AG04450 (cell line): ENCODE measurements around the gene OR5L2. TPM values are rescaled to one million over a fixed set of nuclear protein-coding genes. Genes with fewer than 3 reads are reported as not detected.
"Not testable (repeated sequence)": the region's sequence is repeated elsewhere in the genome, so short reads cannot be mapped to it uniquely, and the experiment has no call there.

Source experiments
- CTCF ChIA-PET: fragments of 300-600, 350-600 bp; formaldehyde crosslinking; extraction: SDS; loops from one replicate; lab custom pipeline; 2022; ENCODE audit warnings: antibody characterized with exemption, inconsistent platforms; lab: Charles Lee
- POLR2A ChIA-PET: fragments of 350-600 bp; formaldehyde crosslinking; extraction: SDS; loops from one replicate; lab custom pipeline; 2021; ENCODE audit warnings: antibody characterized with exemption, inconsistent platforms; lab: Yijun Ruan, JAX
- DNase-seq: peaks from one replicate; pipeline ENCODE4 v3.0.0-alpha.2; 2011; ENCODE audit warnings: low read depth, low spot score
- H3K27ac ChIP-seq: one replicate; pipeline ENCODE4 v1.5.1; 2012; ENCODE audit warnings: low read depth, low read length, control low read depth
- H3K27me3 ChIP-seq: one replicate; pipeline ENCODE4 v1.6.0; 2012; ENCODE audit warnings: low read length; ENCODE audit not compliant: control insufficient read depth, insufficient read depth
- H3K4me3 ChIP-seq: 2 replicates; pipeline ENCODE4 v1.5.1; 2011; ENCODE audit warnings: mild to moderate bottlenecking, low read depth, low read length, control low read depth
- H3K9me3 ChIP-seq: 2 replicates; pipeline ENCODE4 v1.5.1; 2012; ENCODE audit warnings: low read length; ENCODE audit not compliant: control insufficient read depth, insufficient read depth
- CTCF ChIP-seq: IDR thresholded peaks from 2 replicates; pipeline ENCODE4 v1.5.1; 2011; ENCODE audit warnings: low read depth, low read length, control low read depth, inconsistent platforms
- polyA plus RNA-seq: library from polyadenylated mRNA; depleted of rRNA; stranded (reverse); fragments of >200 nt; gene quantifications from 2 replicates; pipeline ENCODE4 v1.2.3, GENCODE V29; 2011; rRNA removed
- small RNA-seq: library from RNA; depleted of rRNA; stranded (forward); fragments of <200 nt; gene quantifications from one replicate; pipeline ENCODE3, GENCODE V24; 2012; ENCODE audit warnings: low read depth; ENCODE audit not compliant: insufficient read length

Gene OR5L2
- polyA plus RNA-seq, 1 experiment, result not detected

DNA sequence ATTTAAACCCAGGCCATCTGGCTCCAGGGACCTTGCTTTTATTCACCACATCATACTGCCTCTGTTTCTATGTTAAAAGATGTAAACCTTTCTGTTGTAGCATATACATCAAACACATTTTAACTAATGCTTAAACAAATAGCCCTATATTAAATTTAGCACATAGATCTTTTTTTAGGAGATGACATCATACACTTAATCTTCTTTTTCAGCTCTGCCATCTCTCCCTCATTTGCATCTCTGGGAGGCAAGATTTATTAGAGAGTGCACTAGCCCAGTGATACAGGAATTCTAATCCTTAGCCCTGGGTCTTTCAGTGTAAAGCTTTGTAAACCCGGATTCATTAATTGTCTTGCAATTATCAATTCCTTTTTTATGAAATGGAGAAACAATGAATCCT is 25.1 kb downstream of the OR5L2 start:
- ChIA-PET POLR2A (no interaction called here), CTCF (no interaction called here)
- no peak for TF ChIP-seq CTCF
- Histone ChIP-seq H3K27me3 (no peaks in the 10 kb centered on the region), H3K4me3 (no peak overlapping the region), H3K9me3 (peaks cover 2% of the 10 kb centered on the region; the same call in 1 of the 2 replicates), H3K27ac (no peak overlapping the region)
- DNase-seq, result no peak

GRCh38 chr11:55854704-55855103 is 27.7 kb downstream of the OR5L2 start:
- CTCF ChIA-PET, result no interaction called here
- no peak overlapping the region for H3K4me3 ChIP-seq
- DNase-seq, result no peak
- H3K27me3 ChIP-seq, result no peaks in the 10 kb centered on the region
- H3K9me3 ChIP-seq, result peaks cover 4% of the 10 kb centered on the region; the same call in 1 of the 2 replicates
- POLR2A ChIA-PET, result no interaction called here
- TF ChIP-seq CTCF, result no peak
- H3K27ac ChIP-seq, result no peak overlapping the region

DNA sequence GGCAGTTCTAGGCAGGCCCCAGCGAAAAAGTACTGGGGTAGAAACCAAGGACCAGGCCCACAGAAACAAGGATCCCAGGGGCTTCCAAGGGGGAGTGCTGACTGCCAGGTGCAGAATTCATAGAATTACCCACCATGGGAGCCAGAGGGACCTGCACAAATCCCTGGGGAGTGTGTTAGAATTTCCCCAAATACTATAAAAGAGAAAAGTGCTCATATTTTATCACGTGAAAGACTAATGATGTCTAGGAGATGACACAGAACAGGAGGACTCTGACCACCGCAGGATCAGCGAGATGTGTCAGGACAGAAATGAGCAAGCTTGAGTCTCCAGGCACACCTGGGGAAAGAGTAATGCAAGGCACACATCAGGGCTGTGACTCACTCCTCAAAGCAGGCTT is 40.3 kb downstream of the OR5L2 start:
- DNase-seq, H3K27ac ChIP-seq, POLR2A ChIA-PET, CTCF ChIA-PET, H3K27me3 ChIP-seq, H3K4me3 ChIP-seq: not testable (repeated sequence)
- peaks cover 18% of the 10 kb centered on the region for H3K9me3 ChIP-seq

- CTCF ChIA-PET, result interaction anchor here (0.7 kb wide), 1 partner anchor 100 kb away, joined by 6 read pairs; no protein-coding TSS in a partner anchor
- H3K27me3 ChIP-seq, H3K4me3 ChIP-seq, POLR2A ChIA-PET, DNase-seq, H3K27ac ChIP-seq: not testable (repeated sequence)
- H3K9me3 ChIP-seq, result peaks cover 34% of the 10 kb centered on the region
Observed at GRCh38 chr11:55872731-55873130, 45.7 kb downstream of the OR5L2 start.

DNA sequence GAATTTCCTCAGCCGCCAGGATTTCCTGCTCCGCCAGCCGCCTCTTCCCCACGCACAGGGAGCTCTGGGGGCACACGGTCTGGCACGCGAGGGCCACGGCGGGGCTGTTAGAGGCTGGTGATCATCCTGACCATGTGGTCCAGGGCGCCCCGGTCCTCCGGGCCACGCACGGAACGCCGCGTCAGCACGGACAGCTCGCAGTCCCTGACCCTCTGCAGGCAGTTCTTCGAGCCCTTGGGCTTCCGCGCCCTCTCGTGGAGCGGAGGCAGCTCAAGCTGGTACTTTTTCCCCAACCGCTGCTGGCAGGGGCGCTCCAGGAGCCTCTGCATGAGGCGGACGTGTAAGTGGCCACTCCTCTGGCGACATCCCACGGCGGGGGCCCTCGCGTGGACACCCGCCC is 46.1 kb downstream of the OR5L2 start:
- H3K27ac ChIP-seq, POLR2A ChIA-PET, H3K27me3 ChIP-seq, H3K4me3 ChIP-seq, DNase-seq: not testable (repeated sequence)
- CTCF ChIA-PET, result interaction anchor here (0.7 kb wide), 1 partner anchor 100 kb away, joined by 6 read pairs; no protein-coding TSS in a partner anchor
- H3K9me3 ChIP-seq, result peaks cover 34% of the 10 kb centered on the region

Small RNA genes lying within 50 kb of the gene (small RNA-seq; reads per million reads assigned to genes)
- gene AC036111.3, result not detected

Other genes with a start within 250 kb of the OR5L2 start
- not detected in 2 replicates for gene OR4C11, start 219.6 kb upstream of the OR5L2 start, polyA plus RNA-seq
- gene OR4P4, start 192.1 kb upstream of the OR5L2 start, polyA plus RNA-seq, result not detected in 2 replicates
- gene OR4S2, start 178.9 kb upstream of the OR5L2 start, polyA plus RNA-seq, result not detected in 2 replicates
- not detected in 2 replicates for gene OR4C6, start 165.0 kb upstream of the OR5L2 start, polyA plus RNA-seq
- not detected in 2 replicates for gene OR5D13, start 53.8 kb upstream of the OR5L2 start, polyA plus RNA-seq
- not detected in 2 replicates for gene OR5D14, start 31.7 kb upstream of the OR5L2 start, polyA plus RNA-seq
- not detected in 2 replicates for gene OR5L1, start 15.9 kb upstream of the OR5L2 start, polyA plus RNA-seq
- gene OR5D18, start 7.6 kb upstream of the OR5L2 start, polyA plus RNA-seq, result not detected in 2 replicates
- not detected in 2 replicates for gene OR5D16, start 11.5 kb downstream of the OR5L2 start, polyA plus RNA-seq
- not detected in 2 replicates for gene TRIM51, start 56.1 kb downstream of the OR5L2 start, polyA plus RNA-seq
- not detected in 2 replicates for gene OR5W2, start 87.4 kb downstream of the OR5L2 start, polyA plus RNA-seq
- not detected in 2 replicates for gene OR5I1, start 109.2 kb downstream of the OR5L2 start, polyA plus RNA-seq
- not detected in 2 replicates for gene OR10AG1, start 142.7 kb downstream of the OR5L2 start, polyA plus RNA-seq
- not detected in 2 replicates for gene OR5F1, start 167.4 kb downstream of the OR5L2 start, polyA plus RNA-seq
- gene OR5AS1, start 200.4 kb downstream of the OR5L2 start, polyA plus RNA-seq, result not detected in 2 replicates